Measurements from ENCODE around the gene RNF182.

The RNF182 gene

GRCh38 chr6:13916230-13916944, 8.4 kb upstream of the RNF182 start:
- H3K4me3 ChIP-seq (replicated peaks; ENCODE audit: insufficient read depth, low read length) = no peak overlapping the region

GRCh38 chr6:13917141-13917540, 7.6 kb upstream of the RNF182 start:
- Histone ChIP-seq H3K4me3 (replicated peaks; ENCODE audit: insufficient read depth, low read length) (no peak overlapping the region), H3K27me3 (ENCODE audit: insufficient read depth, poor library complexity, severe bottlenecking) (peaks cover 5% of the 10 kb centered on the region), H3K27ac (replicated peaks) (no peak overlapping the region)
- no peak for DNase-seq (ENCODE audit: low read depth in 1 of 2, low spot score in 1 of 2)
- TF ChIP-seq SPI1 (IDR thresholded peaks at IDR 0.05; ENCODE audit: borderline replicate concordance, low read depth) = no peak
- no peak for TF ChIP-seq POLR2AphosphoS5 (IDR thresholded peaks at IDR 0.05; ENCODE audit: low read depth)
- TF ChIP-seq CTCF (IDR thresholded peaks at IDR 0.05; ENCODE audit: insufficient read depth, low read length) = no peak

More at GRCh38 chr6:13916230-13916944, 8.4 kb upstream of the RNF182 start:
- no peak for DNase-seq (ENCODE audit: low read depth in 1 of 2, low spot score in 1 of 2)
- TF ChIP-seq SPI1 (IDR thresholded peaks at IDR 0.05; ENCODE audit: borderline replicate concordance, low read depth) (no peak), CTCF (IDR thresholded peaks at IDR 0.05; ENCODE audit: insufficient read depth, low read length) (no peak), GABPA (IDR thresholded peaks at IDR 0.05; ENCODE audit: low read depth) (no peak), REST (IDR thresholded peaks at IDR 0.05; ENCODE audit: insufficient replicate concordance, low read depth) (no peak), POLR2AphosphoS5 (IDR thresholded peaks at IDR 0.05; ENCODE audit: low read depth) (no peak)
- Histone ChIP-seq H3K27me3 (ENCODE audit: insufficient read depth, poor library complexity, severe bottlenecking) (peaks cover 5% of the 10 kb centered on the region), H3K27ac (replicated peaks) (no peak overlapping the region)

- Histone ChIP-seq H3K4me3 (replicated peaks; ENCODE audit: insufficient read depth, low read length) (no peak overlapping the region), H3K27me3 (ENCODE audit: insufficient read depth, poor library complexity, severe bottlenecking) (peaks cover 17% of the 10 kb centered on the region), H3K27ac (replicated peaks) (no peak overlapping the region)
- no peak for TF ChIP-seq SPI1 (IDR thresholded peaks at IDR 0.05; ENCODE audit: borderline replicate concordance, low read depth)
- TF ChIP-seq POLR2AphosphoS5 (IDR thresholded peaks at IDR 0.05; ENCODE audit: low read depth) = no peak
- TF ChIP-seq CTCF (IDR thresholded peaks at IDR 0.05; ENCODE audit: insufficient read depth, low read length) = no peak
- TF ChIP-seq GABPA (IDR thresholded peaks at IDR 0.05; ENCODE audit: low read depth) = no peak
- no peak for TF ChIP-seq REST (IDR thresholded peaks at IDR 0.05; ENCODE audit: insufficient replicate concordance, low read depth)
- no peak for DNase-seq (ENCODE audit: low read depth in 1 of 2, low spot score in 1 of 2)
Measured at GRCh38 chr6:13918686-13919250, 6.0 kb upstream of the RNF182 start.
